Ovary (tissue), 3 donors: ENCODE results near the gene F8.

Source experiments
- CTCF ChIP-seq, 3 donors: fragments of 450-650 bp in 2 of 3; fragments of 200-600 bp in 1 of 3; IDR thresholded peaks; one replicate each; pipeline versions ENCODE4 v1.5.1 to v1.8.0; 2016 to 2022; ENCODE audit warnings: antibody characterized with exemption in 3 of 3, mild to moderate bottlenecking in 1 of 3
- EP300 ChIP-seq: sonication (generic); formaldehyde crosslinking; IDR thresholded peaks from one replicate; pipeline ENCODE4 v1.6.1; 2017; ENCODE audit warnings: antibody characterized with exemption
- POLR2A ChIP-seq: fragments of 450-650 bp; IDR thresholded peaks from one replicate; pipeline ENCODE4 v1.6.1; 2017; ENCODE audit warnings: antibody characterized with exemption, mild to moderate bottlenecking, moderate library complexity
- donor health status: DM: no; HTN: no; CAD: no.

DNA sequence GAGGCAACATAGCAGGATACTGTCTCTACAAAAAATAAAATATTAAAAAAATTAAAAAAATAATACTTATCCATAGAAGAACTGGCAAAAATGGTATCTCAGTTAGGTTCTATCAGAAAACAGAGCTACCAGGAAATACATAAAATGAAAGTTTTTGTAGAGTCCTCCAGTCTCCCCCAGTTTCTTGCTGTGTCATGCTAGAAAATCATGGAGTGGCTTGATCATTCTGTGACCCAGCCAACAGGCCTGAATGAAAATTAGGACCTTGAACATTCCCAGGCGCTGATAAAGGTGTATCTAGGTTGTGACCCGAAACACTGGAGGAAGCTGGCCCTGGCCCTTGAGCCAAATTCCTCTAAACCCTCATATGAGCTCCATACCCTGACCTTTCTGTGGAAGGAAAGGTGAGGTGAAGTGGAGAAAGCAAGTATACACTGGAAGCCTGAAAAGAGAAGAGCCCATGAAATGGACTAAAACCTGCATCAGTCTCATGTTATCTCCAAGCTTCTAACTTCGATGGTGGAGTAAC is 188.7 kb downstream of the F8 start:
- TF ChIP-seq CTCF (IDR thresholded peaks at IDR 0.05) (no peak), POLR2A (no peak), EP300 (no peak)
